A673 (cell line): ENCODE results near the gene ITPKC. TPM values are rescaled to one million over a fixed set of nuclear protein-coding genes. Genes with fewer than 3 reads are reported as not detected.

Experiments
- BruUV-seq: library from RNA; stranded (reverse); fragments of 400-500 nt; replicated peaks from 2 replicates; lab custom pipeline; 2021; lab: Mats Ljungman, UMichigan
- CTCF ChIA-PET: fragments of 300-600 bp; sonication (Branson Sonifier 250); formaldehyde crosslinking; loops from one replicate; lab custom pipeline; 2022; ENCODE audit warnings: antibody characterized with exemption; lab: Charles Lee
- POLR2A ChIA-PET: fragments of 300-600 bp; sonication (Branson Sonifier 250); formaldehyde crosslinking; loops from one replicate; lab custom pipeline; 2022; ENCODE audit warnings: antibody characterized with exemption; ENCODE audit not compliant: low non-redundant PET; lab: Charles Lee
- DNase-seq: peaks from one replicate; pipeline ENCODE4 v3.0.0-alpha.2; 2015; ENCODE audit warnings: low spot score
- H3K27ac ChIP-seq: fragments of 200-600 bp; sonication (generic); 2 replicates; pipeline ENCODE4 v1.5.1; 2016; ENCODE audit warnings: mixed run types, low read depth, mild to moderate bottlenecking, mixed read lengths, antibody characterized with exemption, low read length; ENCODE audit not compliant: poor library complexity, severe bottlenecking
- H3K27me3 ChIP-seq: fragments of 200-600 bp; sonication (generic); replicated peaks from 2 replicates; pipeline ENCODE4 v1.6.1; 2017; ENCODE audit warnings: mixed run types, low read depth, mild to moderate bottlenecking, mixed read lengths, antibody characterized with exemption, low read length; ENCODE audit not compliant: insufficient read depth, poor library complexity
- H3K36me3 ChIP-seq: fragments of 200-600 bp; sonication (generic); 2 replicates; pipeline ENCODE4 v1.6.1; 2016; ENCODE audit warnings: mixed run types, mild to moderate bottlenecking, mixed read lengths, antibody characterized with exemption, low read length; ENCODE audit not compliant: insufficient read depth, poor library complexity, severe bottlenecking
- H3K4me1 ChIP-seq: fragments of 200-600 bp; sonication (generic); 2 replicates; pipeline ENCODE4 v1.6.1; 2017; ENCODE audit warnings: mixed run types, mild to moderate bottlenecking, mixed read lengths, antibody characterized with exemption, low read length; ENCODE audit not compliant: insufficient read depth, poor library complexity, severe bottlenecking
- H3K4me3 ChIP-seq: fragments of 200-600 bp; sonication (generic); 2 replicates; pipeline ENCODE4 v1.5.1; 2016; ENCODE audit warnings: low read depth, mixed run types, mild to moderate bottlenecking, mixed read lengths, low read length; ENCODE audit not compliant: poor library complexity, severe bottlenecking
- H3K9me3 ChIP-seq: fragments of 200-600 bp; sonication (generic); 2 replicates; pipeline ENCODE4 v1.6.1; 2016; ENCODE audit warnings: mixed run types, low read depth, mild to moderate bottlenecking, mixed read lengths, antibody characterized with exemption, low read length; ENCODE audit not compliant: poor library complexity, severe bottlenecking
- CTCF ChIP-seq: fragments of 300-800, 200-600 bp; sonication (generic); conservative IDR thresholded peaks from 2 replicates; pipeline ENCODE4 v1.5.1; 2017; ENCODE audit warnings: low read depth, mild to moderate bottlenecking, antibody characterized with exemption, low read length, moderate library complexity, mixed read lengths
- EZH2 ChIP-seq: fragments of 200-600 bp; sonication (generic); IDR thresholded peaks from 2 replicates; pipeline ENCODE4 v1.6.1; 2017; ENCODE audit warnings: borderline replicate concordance, low read depth, mild to moderate bottlenecking, mixed read lengths, antibody characterized with exemption, low read length; ENCODE audit not compliant: poor library complexity, severe bottlenecking
- intact Hi-C: fragments of 100-400 bp; cut with micrococcal nuclease; formaldehyde crosslinking; loops from one replicate; pipeline ENCODE4 v1.10.0; 2022; ENCODE audit not compliant: unreplicated experiment
- total RNA-seq: library from RNA; stranded (reverse); gene quantifications from 2 replicates; pipeline ENCODE4 v1.2.3, GENCODE V29; 2021

Gene ITPKC
- total RNA-seq, 1 experiment from 2014 or later, result 7.2 TPM

- CTCF ChIA-PET, result no interaction called here
- BruUV-seq, result no TSS peak
Observed at GRCh38 chr19:40671404-40671803, 45.5 kb upstream of the ITPKC start.

GRCh38 chr19:40672038-40672437 lies 44.9 kb upstream of the ITPKC start:
- no TSS peak for BruUV-seq
- intact Hi-C loops, result no loop called here
- TF ChIP-seq CTCF, result no peak
- CTCF ChIA-PET, result no interaction called here
- POLR2A ChIA-PET, result no interaction called here
- no peak overlapping the region for H3K27ac ChIP-seq
- H3K4me1 ChIP-seq, result no peaks in the 10 kb centered on the region
- H3K9me3 ChIP-seq, result no peaks in the 10 kb centered on the region
- no peaks in the 10 kb centered on the region for H3K27me3 ChIP-seq
- peaks cover 50% of the 10 kb centered on the region for H3K36me3 ChIP-seq
- DNase-seq, result no peak
- H3K4me3 ChIP-seq, result no peak overlapping the region

More at GRCh38 chr19:40671404-40671803, 45.5 kb upstream of the ITPKC start:
- Histone ChIP-seq H3K27me3 (no peaks in the 10 kb centered on the region), H3K36me3 (peaks cover 50% of the 10 kb centered on the region), H3K27ac (no peak overlapping the region), H3K4me1 (no peaks in the 10 kb centered on the region), H3K9me3 (no peaks in the 10 kb centered on the region), H3K4me3 (no peak overlapping the region)
- no peak for DNase-seq
- intact Hi-C loops, result no loop called here
- no peak for TF ChIP-seq EZH2
- no peak for TF ChIP-seq CTCF
- POLR2A ChIA-PET, result no interaction called here

DNA sequence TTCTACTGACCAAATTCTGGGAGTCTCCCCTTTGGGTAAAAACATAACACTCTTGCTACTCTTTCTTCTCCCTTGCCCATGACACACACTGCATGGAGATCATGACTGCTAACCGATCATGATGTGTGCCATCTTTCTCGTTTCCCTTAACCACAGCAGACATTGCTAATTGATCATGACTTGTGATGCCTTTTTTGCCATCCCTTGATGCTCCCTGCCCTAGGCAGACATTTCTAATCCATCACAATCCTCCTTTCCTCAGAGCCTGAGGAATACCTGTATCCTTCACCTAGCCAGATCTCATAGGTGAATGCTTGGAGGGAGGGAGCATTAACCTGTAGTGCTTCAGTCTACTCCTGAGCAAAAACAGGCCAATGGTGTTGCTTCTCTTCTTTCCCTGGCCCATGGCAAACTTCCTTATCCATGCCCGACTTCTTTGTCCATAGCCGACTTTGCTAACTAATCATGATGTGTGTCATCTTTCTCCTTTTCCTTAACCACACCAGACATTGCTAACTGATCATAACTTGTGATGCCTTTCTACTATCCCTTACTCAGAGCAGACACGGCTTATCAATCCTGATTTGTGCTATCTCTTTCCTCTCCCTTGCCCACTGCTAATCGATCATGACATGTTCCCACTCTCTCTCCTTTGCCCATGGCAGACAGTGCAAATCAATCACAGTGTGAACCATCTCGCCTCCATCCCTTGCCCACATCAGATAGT lies 44.2 kb upstream of the ITPKC start:
- no peak for DNase-seq
- Histone ChIP-seq H3K4me3 (no peak overlapping the region), H3K36me3 (peaks cover 50% of the 10 kb centered on the region), H3K4me1 (no peaks in the 10 kb centered on the region), H3K9me3 (no peaks in the 10 kb centered on the region), H3K27ac (no peak overlapping the region), H3K27me3 (no peaks in the 10 kb centered on the region)
- TF ChIP-seq CTCF, result no peak
- TF ChIP-seq EZH2, result no peak
- intact Hi-C loops, result no loop called here
- ChIA-PET POLR2A (no interaction called here), CTCF (no interaction called here)
- BruUV-seq, result no TSS peak
